ENCODE results near the gene ANO8.
A peak's percentile ranks its signal among the peaks of the same experiment; 100 is the strongest.
"Not testable (repeated sequence)": the region's sequence is repeated elsewhere in the genome, so short reads cannot be mapped to it uniquely, and the experiment has no call there.

The ANO8 gene

GRCh38 chr19:17306285-17306714, 28.4 kb downstream of the ANO8 start:
- DNase-seq, result no peak

GRCh38 chr19:17305517-17306284, 29.0 kb downstream of the ANO8 start, which contains the start of gene MRPL34:
TSS of gene MRPL34 (plus strand) at chr19:17305872. CDS start at chr19:17305893, 21 bp downstream.
- DNase-seq, result peak; percentile 96

- DNase-seq, result no peak
These were observed 29.5 kb downstream of the ANO8 start for GRCh38 chr19:17305216-17305516.

- DNase-seq, result no peak
These were observed 30.1 kb downstream of the ANO8 start for GRCh38 chr19:17304386-17305215.

- no peak for DNase-seq
These were observed 30.8 kb downstream of the ANO8 start for GRCh38 chr19:17303940-17304267.

- DNase-seq, result peak; percentile 88
These were observed 31.3 kb downstream of the ANO8 start, which contains the start of gene ABHD8 for GRCh38 chr19:17303167-17303939. TSS of gene ABHD8 (minus strand) at chr19:17303425. CDS start at chr19:17301616, 1,809 bp downstream.

GRCh38 chr19:17302391-17303166, 32.1 kb downstream of the ANO8 start:
- DNase-seq, result no peak

- DNase-seq, result no peak
These were observed 33.5 kb downstream of the ANO8 start for GRCh38 chr19:17300992-17301619.

GRCh38 chr19:17296976-17297375, 37.7 kb downstream of the ANO8 start:
- DNase-seq, result no peak

- no peak for DNase-seq
These were observed 38.4 kb downstream of the ANO8 start for GRCh38 chr19:17296273-17296672.

- DNase-seq, result not testable (repeated sequence)
These were observed 39.1 kb downstream of the ANO8 start for GRCh38 chr19:17295551-17295950.

GRCh38 chr19:17294051-17294891, 40.4 kb downstream of the ANO8 start:
- peak; percentile 36 for DNase-seq

- DNase-seq, result no peak
These were observed 41.0 kb downstream of the ANO8 start for GRCh38 chr19:17293605-17294004.

- peak; percentile 76 for DNase-seq
These were observed 42.2 kb downstream of the ANO8 start for GRCh38 chr19:17292301-17293074.

GRCh38 chr19:17289489-17289888, 45.2 kb downstream of the ANO8 start:
- no peak for DNase-seq

- DNase-seq, result no peak
These were observed 47.9 kb downstream of the ANO8 start for GRCh38 chr19:17286752-17287151.

- no peak for DNase-seq
These were observed 48.4 kb downstream of the ANO8 start for GRCh38 chr19:17286263-17286662.

- DNase-seq, result no peak
These were observed 49.1 kb downstream of the ANO8 start for GRCh38 chr19:17285415-17286135.

GRCh38 chr19:17283504-17283996, 51.1 kb downstream of the ANO8 start:
- no peak for DNase-seq

Measured in central memory CD4-positive, alpha-beta T cell (primary cell).